Loucy (cell line): ENCODE data around the gene RPS6KA4.

Experiments used
- H2AFZ ChIP-seq: fragments of 200-600 bp; sonication (generic); 2 replicates; pipeline ENCODE4 v1.6.0; 2016; ENCODE audit warnings: antibody characterized with exemption, mild to moderate bottlenecking, low read length, moderate library complexity
- H3F3A ChIP-seq: fragments of 200-600 bp; 2 replicates; pipeline ENCODE4 v1.6.0; 2016; ENCODE audit warnings: antibody characterized with exemption, low read depth, mild to moderate bottlenecking
- H3K27me3 ChIP-seq: fragments of 200-600 bp; sonication (generic); 2 replicates; pipeline ENCODE4 v1.6.1; 2014; ENCODE audit warnings: low read length, mild to moderate bottlenecking; ENCODE audit not compliant: insufficient read depth, poor library complexity, severe bottlenecking
- H3K36me3 ChIP-seq: fragments of 200-600 bp; sonication (generic); 2 replicates; pipeline ENCODE4 v1.6.1; 2016; ENCODE audit warnings: low read length; ENCODE audit not compliant: insufficient read depth
- H3K4me1 ChIP-seq: fragments of 200-600 bp; sonication (generic); 2 replicates; pipeline ENCODE4 v1.5.1; 2014; ENCODE audit warnings: low read length, mild to moderate bottlenecking; ENCODE audit not compliant: insufficient read depth, poor library complexity, severe bottlenecking
- H3K4me2 ChIP-seq: fragments of 200-600 bp; sonication (generic); 2 replicates; pipeline ENCODE4 v1.6.0; 2014; ENCODE audit warnings: antibody characterized with exemption, low read length, low read depth, mild to moderate bottlenecking; ENCODE audit not compliant: poor library complexity, severe bottlenecking
- H3K4me3 ChIP-seq: fragments of 200-600 bp; sonication (generic); 2 replicates; pipeline ENCODE4 v1.5.1; 2014; ENCODE audit warnings: low read length, mild to moderate bottlenecking, mixed read lengths; ENCODE audit not compliant: poor library complexity, severe bottlenecking
- H3K79me2 ChIP-seq: fragments of 200-600 bp; sonication (generic); 2 replicates; pipeline ENCODE4 v1.6.1; 2014; ENCODE audit warnings: low read length; ENCODE audit not compliant: insufficient read depth
- H3K9ac ChIP-seq: fragments of 200-600 bp; sonication (generic); 2 replicates; pipeline ENCODE4 v1.6.0; 2014; ENCODE audit warnings: mild to moderate bottlenecking, low read depth, low read length, moderate library complexity; ENCODE audit not compliant: poor library complexity, severe bottlenecking
- H3K9me2 ChIP-seq: fragments of 200-600 bp; sonication (generic); replicated peaks from 2 replicates; pipeline ENCODE4 v1.6.1; 2016; ENCODE audit warnings: low read depth, low read length, mixed read lengths
- H3K9me3 ChIP-seq: fragments of 200-600 bp; sonication (generic); 2 replicates; pipeline ENCODE4 v1.6.1; 2014; ENCODE audit warnings: mild to moderate bottlenecking, antibody characterized with exemption, low read length, low read depth; ENCODE audit not compliant: insufficient read depth
- H4K20me1 ChIP-seq: fragments of 200-600 bp; sonication (generic); 2 replicates; pipeline ENCODE4 v1.6.0; 2014; ENCODE audit warnings: antibody characterized with exemption, low read length, mild to moderate bottlenecking; ENCODE audit not compliant: insufficient read depth, poor library complexity, severe bottlenecking
- CTCF ChIP-seq: fragments of 200-600 bp; sonication (generic); conservative IDR thresholded peaks from 2 replicates; pipeline ENCODE4 v1.5.1; 2014; ENCODE audit warnings: mild to moderate bottlenecking, antibody characterized with exemption, low read length
- EZH2phosphoT487 ChIP-seq: fragments of 200-600 bp; IDR thresholded peaks from 2 replicates; pipeline ENCODE4 v1.6.1; 2018; ENCODE audit warnings: antibody characterized with exemption, mild to moderate bottlenecking, moderate library complexity, borderline replicate concordance

RPS6KA4 gene

GRCh38 chr11:64359712-64360445, 917 bp downstream of the RPS6KA4 start:
- peak overlapping the region; percentile 97; the same call in 1 of the 2 replicates for H2AFZ ChIP-seq
- H3K79me2 ChIP-seq = peaks cover 18% of the 10 kb centered on the region; the same call in 1 of the 2 replicates
- no peaks in the 10 kb centered on the region for H3K27me3 ChIP-seq
- peak overlapping the region; percentile 98 for H3K4me3 ChIP-seq
- TF ChIP-seq EZH2phosphoT487 (no peak), CTCF (no peak)
- peaks cover 5% of the 10 kb centered on the region for H4K20me1 ChIP-seq
- H3K9me3 ChIP-seq = no peaks in the 10 kb centered on the region
- H3F3A ChIP-seq = no peaks in the 10 kb centered on the region
- peak overlapping the region; percentile 96 for H3K4me2 ChIP-seq
- peak overlapping the region; percentile 88 for H3K9ac ChIP-seq
- H3K9me2 ChIP-seq = no peaks in the 10 kb centered on the region
- H3K36me3 ChIP-seq = peaks cover 6% of the 10 kb centered on the region; the same call in 1 of the 2 replicates
- H3K4me1 ChIP-seq = peaks cover 29% of the 10 kb centered on the region

DNA sequence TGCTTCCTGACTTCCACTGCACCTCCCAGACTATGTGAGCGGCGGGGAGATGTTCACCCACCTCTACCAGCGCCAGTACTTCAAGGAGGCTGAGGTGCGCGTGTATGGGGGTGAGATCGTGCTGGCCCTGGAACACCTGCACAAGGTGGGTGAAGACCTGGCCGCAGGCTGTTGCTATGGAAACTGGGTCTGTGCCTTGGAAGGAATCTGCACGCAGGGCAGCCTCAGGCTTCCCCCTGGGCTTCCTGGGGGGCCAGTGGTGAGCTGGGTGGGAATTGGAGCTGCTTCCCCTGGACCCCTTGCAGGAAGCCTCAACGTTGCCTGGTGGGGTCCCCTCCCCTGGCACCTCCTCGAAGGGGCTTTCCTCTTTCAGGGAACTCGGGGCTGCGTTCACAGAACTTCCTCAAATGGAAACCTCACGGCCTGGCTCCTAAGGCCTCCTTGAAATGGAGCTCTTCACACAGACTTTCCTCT, 1.5 kb downstream of the RPS6KA4 start:
- H3F3A ChIP-seq = no peaks in the 10 kb centered on the region
- no peak overlapping the region for H2AFZ ChIP-seq
- peak overlapping the region; percentile 98 for H3K4me3 ChIP-seq
- no peaks in the 10 kb centered on the region for H3K9me3 ChIP-seq
- H3K9me2 ChIP-seq = no peaks in the 10 kb centered on the region
- peaks cover 29% of the 10 kb centered on the region for H3K4me1 ChIP-seq
- peak overlapping the region; percentile 88 for H3K9ac ChIP-seq
- peaks cover 18% of the 10 kb centered on the region; the same call in 1 of the 2 replicates for H3K79me2 ChIP-seq
- peaks cover 10% of the 10 kb centered on the region; the same call in 1 of the 2 replicates for H3K36me3 ChIP-seq
- no peaks in the 10 kb centered on the region for H3K27me3 ChIP-seq
- TF ChIP-seq EZH2phosphoT487 (no peak), CTCF (no peak)
- H4K20me1 ChIP-seq = peaks cover 5% of the 10 kb centered on the region
- H3K4me2 ChIP-seq = peak overlapping the region; percentile 96

DNA sequence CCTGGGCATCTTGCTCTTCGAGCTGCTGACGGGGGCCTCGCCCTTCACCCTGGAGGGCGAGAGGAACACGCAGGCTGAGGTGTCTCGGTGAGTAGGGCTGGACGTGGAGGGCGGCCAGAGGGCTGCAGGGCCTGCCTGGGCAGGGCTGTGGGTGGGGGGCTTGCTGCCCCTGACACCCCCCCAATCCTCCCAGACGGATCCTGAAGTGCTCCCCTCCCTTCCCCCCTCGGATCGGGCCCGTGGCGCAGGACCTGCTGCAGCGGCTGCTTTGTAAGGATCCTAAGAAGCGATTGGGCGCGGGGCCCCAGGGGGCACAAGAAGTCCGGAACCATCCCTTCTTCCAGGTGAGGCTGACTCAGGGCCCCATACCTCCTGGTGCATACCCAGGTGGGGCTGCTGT, 2.7 kb downstream of the RPS6KA4 start:
- no peak overlapping the region for H3K4me3 ChIP-seq
- no peaks in the 10 kb centered on the region for H3K9me2 ChIP-seq
- H3K4me2 ChIP-seq = no peak overlapping the region
- H3F3A ChIP-seq = no peaks in the 10 kb centered on the region
- no peaks in the 10 kb centered on the region for H3K9me3 ChIP-seq
- no peak for TF ChIP-seq EZH2phosphoT487
- TF ChIP-seq CTCF = no peak
- peaks cover 16% of the 10 kb centered on the region; the same call in 1 of the 2 replicates for H3K36me3 ChIP-seq
- peaks cover 18% of the 10 kb centered on the region; the same call in 1 of the 2 replicates for H3K79me2 ChIP-seq
- H4K20me1 ChIP-seq = peaks cover 5% of the 10 kb centered on the region
- no peaks in the 10 kb centered on the region for H3K27me3 ChIP-seq
- H2AFZ ChIP-seq = no peak overlapping the region
- H3K9ac ChIP-seq = no peak overlapping the region
- H3K4me1 ChIP-seq = peaks cover 29% of the 10 kb centered on the region
